ENCODE data around the gene PKHD1.

- no peak for TF ChIP-seq CTCF (IDR thresholded peaks at IDR 0.05)
- TF ChIP-seq POLR2AphosphoS5 (IDR thresholded peaks at IDR 0.05; ENCODE audit: low read depth, low read length), result no peak
- no peak for TF ChIP-seq TCF7L2 (IDR thresholded peaks at IDR 0.05; ENCODE audit: low read depth, low read length)
- TF ChIP-seq REST (IDR thresholded peaks at IDR 0.05; ENCODE audit: insufficient read depth in 1 of 2, low read depth in 2 of 2, low read length in 1 of 2), result no peak
- no peak for TF ChIP-seq SIN3A (IDR thresholded peaks at IDR 0.05; ENCODE audit: borderline replicate concordance, insufficient read depth, low read depth, low read length)
These were observed 322.2 kb downstream of the PKHD1 start for GRCh38 chr6:51765230-51765629.
